K562 (cell line): ENCODE results near the gene ABCB4. TPM values are rescaled to one million over a fixed set of nuclear protein-coding genes. Genes with fewer than 3 reads are reported as not detected.
A peak's percentile ranks its signal among the peaks of the same experiment; 100 is the strongest.

Source experiments
- ATF1 ChIP-seq, 2 experiments: fragments of 450-650 bp in 1 of 2; IDR thresholded peaks; 2 replicates each; pipeline ENCODE4 v1.6.1; 2016; ENCODE audit warnings: missing compliant biosample characterization in 1 of 2, missing genetic modification characterization in 1 of 2
- BACH1 ChIP-seq: fragments of 200-800 bp; sonication (Bioruptor generic); IDR thresholded peaks from 2 replicates; pipeline ENCODE4 v1.6.1; 2016; ENCODE audit warnings: missing genetic modification characterization, missing compliant biosample characterization
- CBFA2T3 ChIP-seq: fragments of 450-650 bp; IDR thresholded peaks from 2 replicates; pipeline ENCODE4 v1.6.1; 2017
- KAT7 ChIP-seq: sonication (generic); formaldehyde crosslinking; IDR thresholded peaks from 2 replicates; pipeline ENCODE4 v1.8.0; 2022; ENCODE audit warnings: missing genetic modification reagents, mild to moderate bottlenecking, borderline replicate concordance
- MAFG ChIP-seq: fragments of 450-650 bp; conservative IDR thresholded peaks from 2 replicates; pipeline ENCODE4 v1.6.1; 2016; ENCODE audit warnings: missing genetic modification characterization, missing compliant biosample characterization
- MEIS2 ChIP-seq: fragments of 450-650 bp; IDR thresholded peaks from 2 replicates; pipeline ENCODE4 v1.6.1; 2014; ENCODE audit warnings: mild to moderate bottlenecking; ENCODE audit not compliant: partially characterized antibody
- NR4A1 ChIP-seq, 2 experiments: fragments of 250-450 bp in 1 of 2; fragments of 450-650 bp in 1 of 2; sonication (Bioruptor Pico) in 1 of 2; IDR thresholded peaks; 2 replicates each; pipeline versions ENCODE4 v1.4.0 to v1.6.1; 2016 to 2020; ENCODE audit warnings: mild to moderate bottlenecking in 2 of 2, missing compliant biosample characterization in 1 of 2, missing genetic modification characterization in 1 of 2, moderate library complexity in 1 of 2
- POLR2A ChIP-seq: fragments of 450-650 bp; conservative IDR thresholded peaks from 2 replicates; pipeline ENCODE4 v1.6.1; 2016
- RBFOX2 ChIP-seq: fragments of 200-400 bp; formaldehyde crosslinking; IDR thresholded peaks from 2 replicates; pipeline ENCODE4 v1.6.1; 2017; ENCODE audit warnings: low read depth, mild to moderate bottlenecking, low read length, moderate library complexity
- SUPT5H ChIP-seq: fragments of 450-650 bp; IDR thresholded peaks from 2 replicates; pipeline ENCODE4 v1.6.1; 2016
- ZBTB17 ChIP-seq: fragments of 450-650 bp; formaldehyde crosslinking; IDR thresholded peaks from 2 replicates; pipeline ENCODE4 v1.4.0; 2020; ENCODE audit warnings: mild to moderate bottlenecking
- ZNF197 ChIP-seq: fragments of 200-800 bp; sonication (Bioruptor generic); IDR thresholded peaks from 2 replicates; pipeline ENCODE4 v1.6.1; 2016; ENCODE audit warnings: low read depth, missing genetic modification characterization, missing compliant biosample characterization
- polyA plus RNA-seq, 8 experiments: library from polyadenylated mRNA; depleted of rRNA in 4 of 8; stranded (reverse) in 5 of 8; unstranded in 3 of 8; fragments of >200 nt; fragmentation: Nextera tagmentation in 2 of 8; fragmentation: Illumina TruSeq in 1 of 8; extraction: Ambion mirVana in 2 of 8; extraction: Trizol in 1 of 8; gene quantifications; 2 replicates each; pipeline versions ENCODE4 v1.2.1 to v1.2.3, GENCODE V29; 2011 to 2014; ENCODE audit warnings: inconsistent platforms in 1 of 8, missing spikeins in 1 of 8
- total RNA-seq, 7 experiments: library from RNA; depleted of rRNA in 6 of 7; stranded (reverse); fragments of >200 nt in 6 of 7; fragmentation: Illumina TruSeq in 2 of 7; extraction: Trizol in 2 of 7; gene quantifications; 2 replicates each; pipeline versions ENCODE4 v1.2.1 to v1.2.3, GENCODE V29; 2011 to 2021; ENCODE audit warnings: low replicate concordance in 1 of 7
- TF ChIP-seq, protein P1 (sequence below): sonication (generic); IDR thresholded peaks from 2 replicates; pipeline ENCODE4 v1.6.1; 2016
- TF ChIP-seq, protein P2 (sequence below): fragments of 250-450 bp; sonication (Bioruptor Pico); IDR thresholded peaks from 2 replicates; pipeline ENCODE4 v1.8.0; 2021; ENCODE audit warnings: moderate library complexity, mild to moderate bottlenecking, inconsistent platforms
- TF ChIP-seq, protein P3 (sequence below): fragments of 250-450 bp; sonication (Bioruptor Pico); IDR thresholded peaks from 2 replicates; pipeline ENCODE4 v1.9.0; 2021; ENCODE audit warnings: mild to moderate bottlenecking
- TF ChIP-seq, protein P4 (sequence below): fragments of 450-650 bp; formaldehyde crosslinking; IDR thresholded peaks from 2 replicates; pipeline ENCODE4 v1.4.0; 2022; ENCODE audit warnings: mild to moderate bottlenecking, moderate library complexity
- TF ChIP-seq, protein P5 (sequence below): fragments of 450-650 bp; IDR thresholded peaks from 2 replicates; pipeline ENCODE4 v1.6.1; 2017; ENCODE audit warnings: antibody characterized with exemption, mild to moderate bottlenecking
- TF ChIP-seq, protein P6 (sequence below): fragments of 450-650 bp; IDR thresholded peaks from 2 replicates; pipeline ENCODE4 v1.6.1; 2018; ENCODE audit not compliant: partially characterized antibody

The ABCB4 gene
- total and polyA plus RNA-seq, 9 of the 15 experiments (the other 6 are each of a cell fraction or from before 2014, with no cell fraction given), result 0.06 to 0.73 (median 0.40) TPM

DNA sequence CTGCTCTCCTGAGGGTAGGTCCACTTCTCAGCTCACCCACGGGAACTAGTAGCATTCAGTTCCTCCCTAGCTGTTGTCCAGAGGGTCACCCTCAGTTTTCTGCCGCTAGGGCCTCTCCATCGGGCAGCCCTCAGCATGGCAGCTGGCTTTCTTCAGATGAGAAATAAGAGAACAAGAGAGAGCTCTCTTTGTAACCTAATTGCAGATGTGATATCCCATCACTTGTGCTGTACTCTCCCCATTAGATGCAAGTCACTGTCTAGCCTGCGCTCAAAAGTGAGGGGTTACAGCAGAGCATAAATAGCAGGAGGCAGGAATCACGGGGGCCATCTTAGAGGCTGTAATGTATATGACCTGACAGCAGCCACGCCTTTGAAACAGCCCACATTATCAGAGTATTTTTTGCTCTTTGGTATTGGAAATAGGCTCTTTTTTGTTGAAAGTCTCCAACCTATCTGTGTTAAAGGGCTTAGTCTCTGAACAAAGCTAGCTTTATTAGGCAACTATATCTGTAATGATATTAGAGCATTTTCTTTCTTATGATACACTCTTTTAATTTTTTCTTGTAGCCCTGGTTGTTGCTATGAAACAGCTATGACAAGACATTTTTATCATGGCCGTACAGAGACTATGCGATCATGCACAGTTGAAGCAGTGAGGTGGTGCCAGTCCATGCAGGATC lies 84.3 kb downstream of the ABCB4 start (continued):
- TF ChIP-seq, protein P1, sequence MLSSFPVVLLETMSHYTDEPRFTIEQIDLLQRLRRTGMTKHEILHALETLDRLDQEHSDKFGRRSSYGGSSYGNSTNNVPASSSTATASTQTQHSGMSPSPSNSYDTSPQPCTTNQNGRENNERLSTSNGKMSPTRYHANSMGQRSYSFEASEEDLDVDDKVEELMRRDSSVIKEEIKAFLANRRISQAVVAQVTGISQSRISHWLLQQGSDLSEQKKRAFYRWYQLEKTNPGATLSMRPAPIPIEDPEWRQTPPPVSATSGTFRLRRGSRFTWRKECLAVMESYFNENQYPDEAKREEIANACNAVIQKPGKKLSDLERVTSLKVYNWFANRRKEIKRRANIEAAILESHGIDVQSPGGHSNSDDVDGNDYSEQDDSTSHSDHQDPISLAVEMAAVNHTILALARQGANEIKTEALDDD, result peak; percentile 58
- TF ChIP-seq POLR2A, result peak; percentile 64
- TF ChIP-seq SUPT5H, result 0 out of 2 replicates have a peak, but pooled peaks have one; percentile 38
- TF ChIP-seq MEIS2, result peak; percentile 57
- TF ChIP-seq, protein P2, sequence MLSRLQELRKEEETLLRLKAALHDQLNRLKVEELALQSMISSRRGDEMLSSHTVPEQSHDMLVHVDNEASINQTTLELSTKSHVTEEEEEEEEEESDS (CRISPR knock-in tag), result no peak
- TF ChIP-seq, protein P3, sequence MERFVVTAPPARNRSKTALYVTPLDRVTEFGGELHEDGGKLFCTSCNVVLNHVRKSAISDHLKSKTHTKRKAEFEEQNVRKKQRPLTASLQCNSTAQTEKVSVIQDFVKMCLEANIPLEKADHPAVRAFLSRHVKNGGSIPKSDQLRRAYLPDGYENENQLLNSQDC (CRISPR knock-in tag), result no peak
- TF ChIP-seq, protein P4, sequence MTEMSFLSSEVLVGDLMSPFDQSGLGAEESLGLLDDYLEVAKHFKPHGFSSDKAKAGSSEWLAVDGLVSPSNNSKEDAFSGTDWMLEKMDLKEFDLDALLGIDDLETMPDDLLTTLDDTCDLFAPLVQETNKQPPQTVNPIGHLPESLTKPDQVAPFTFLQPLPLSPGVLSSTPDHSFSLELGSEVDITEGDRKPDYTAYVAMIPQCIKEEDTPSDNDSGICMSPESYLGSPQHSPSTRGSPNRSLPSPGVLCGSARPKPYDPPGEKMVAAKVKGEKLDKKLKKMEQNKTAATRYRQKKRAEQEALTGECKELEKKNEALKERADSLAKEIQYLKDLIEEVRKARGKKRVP (CRISPR knock-in tag), result peak; percentile 41
- peak; percentile 81 for TF ChIP-seq BACH1 (tag)
- TF ChIP-seq, protein P5, sequence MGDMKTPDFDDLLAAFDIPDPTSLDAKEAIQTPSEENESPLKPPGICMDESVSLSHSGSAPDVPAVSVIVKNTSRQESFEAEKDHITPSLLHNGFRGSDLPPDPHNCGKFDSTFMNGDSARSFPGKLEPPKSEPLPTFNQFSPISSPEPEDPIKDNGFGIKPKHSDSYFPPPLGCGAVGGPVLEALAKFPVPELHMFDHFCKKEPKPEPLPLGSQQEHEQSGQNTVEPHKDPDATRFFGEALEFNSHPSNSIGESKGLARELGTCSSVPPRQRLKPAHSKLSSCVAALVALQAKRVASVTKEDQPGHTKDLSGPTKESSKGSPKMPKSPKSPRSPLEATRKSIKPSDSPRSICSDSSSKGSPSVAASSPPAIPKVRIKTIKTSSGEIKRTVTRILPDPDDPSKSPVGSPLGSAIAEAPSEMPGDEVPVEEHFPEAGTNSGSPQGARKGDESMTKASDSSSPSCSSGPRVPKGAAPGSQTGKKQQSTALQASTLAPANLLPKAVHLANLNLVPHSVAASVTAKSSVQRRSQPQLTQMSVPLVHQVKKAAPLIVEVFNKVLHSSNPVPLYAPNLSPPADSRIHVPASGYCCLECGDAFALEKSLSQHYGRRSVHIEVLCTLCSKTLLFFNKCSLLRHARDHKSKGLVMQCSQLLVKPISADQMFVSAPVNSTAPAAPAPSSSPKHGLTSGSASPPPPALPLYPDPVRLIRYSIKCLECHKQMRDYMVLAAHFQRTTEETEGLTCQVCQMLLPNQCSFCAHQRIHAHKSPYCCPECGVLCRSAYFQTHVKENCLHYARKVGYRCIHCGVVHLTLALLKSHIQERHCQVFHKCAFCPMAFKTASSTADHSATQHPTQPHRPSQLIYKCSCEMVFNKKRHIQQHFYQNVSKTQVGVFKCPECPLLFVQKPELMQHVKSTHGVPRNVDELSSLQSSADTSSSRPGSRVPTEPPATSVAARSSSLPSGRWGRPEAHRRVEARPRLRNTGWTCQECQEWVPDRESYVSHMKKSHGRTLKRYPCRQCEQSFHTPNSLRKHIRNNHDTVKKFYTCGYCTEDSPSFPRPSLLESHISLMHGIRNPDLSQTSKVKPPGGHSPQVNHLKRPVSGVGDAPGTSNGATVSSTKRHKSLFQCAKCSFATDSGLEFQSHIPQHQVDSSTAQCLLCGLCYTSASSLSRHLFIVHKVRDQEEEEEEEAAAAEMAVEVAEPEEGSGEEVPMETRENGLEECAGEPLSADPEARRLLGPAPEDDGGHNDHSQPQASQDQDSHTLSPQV, result peak; percentile 86
- 0 out of 2 replicates have a peak, but pooled peaks have one; percentile 3 for TF ChIP-seq CBFA2T3
- peak; percentile 70; the same call in 1 of the 2 replicates for TF ChIP-seq ZNF197
- no peak for TF ChIP-seq NR4A1 (CRISPR knock-in tag; IDR thresholded peaks at IDR 0.05)
- peak; percentile 89 for TF ChIP-seq NR4A1 (tag; IDR thresholded peaks at IDR 0.05)
- TF ChIP-seq ATF1 (CRISPR knock-in tag; IDR thresholded peaks at IDR 0.05), result no peak
- TF ChIP-seq ATF1 (tag; IDR thresholded peaks at IDR 0.05), result peak; percentile 66
- 0 out of 2 replicates have a peak, but pooled peaks have one; percentile 54 for TF ChIP-seq ZBTB17 (CRISPR knock-in tag)
- TF ChIP-seq MAFG (tag), result peak; percentile 82
- TF ChIP-seq RBFOX2, result peak; percentile 21; the same call in 1 of the 2 replicates
- TF ChIP-seq, protein P6, sequence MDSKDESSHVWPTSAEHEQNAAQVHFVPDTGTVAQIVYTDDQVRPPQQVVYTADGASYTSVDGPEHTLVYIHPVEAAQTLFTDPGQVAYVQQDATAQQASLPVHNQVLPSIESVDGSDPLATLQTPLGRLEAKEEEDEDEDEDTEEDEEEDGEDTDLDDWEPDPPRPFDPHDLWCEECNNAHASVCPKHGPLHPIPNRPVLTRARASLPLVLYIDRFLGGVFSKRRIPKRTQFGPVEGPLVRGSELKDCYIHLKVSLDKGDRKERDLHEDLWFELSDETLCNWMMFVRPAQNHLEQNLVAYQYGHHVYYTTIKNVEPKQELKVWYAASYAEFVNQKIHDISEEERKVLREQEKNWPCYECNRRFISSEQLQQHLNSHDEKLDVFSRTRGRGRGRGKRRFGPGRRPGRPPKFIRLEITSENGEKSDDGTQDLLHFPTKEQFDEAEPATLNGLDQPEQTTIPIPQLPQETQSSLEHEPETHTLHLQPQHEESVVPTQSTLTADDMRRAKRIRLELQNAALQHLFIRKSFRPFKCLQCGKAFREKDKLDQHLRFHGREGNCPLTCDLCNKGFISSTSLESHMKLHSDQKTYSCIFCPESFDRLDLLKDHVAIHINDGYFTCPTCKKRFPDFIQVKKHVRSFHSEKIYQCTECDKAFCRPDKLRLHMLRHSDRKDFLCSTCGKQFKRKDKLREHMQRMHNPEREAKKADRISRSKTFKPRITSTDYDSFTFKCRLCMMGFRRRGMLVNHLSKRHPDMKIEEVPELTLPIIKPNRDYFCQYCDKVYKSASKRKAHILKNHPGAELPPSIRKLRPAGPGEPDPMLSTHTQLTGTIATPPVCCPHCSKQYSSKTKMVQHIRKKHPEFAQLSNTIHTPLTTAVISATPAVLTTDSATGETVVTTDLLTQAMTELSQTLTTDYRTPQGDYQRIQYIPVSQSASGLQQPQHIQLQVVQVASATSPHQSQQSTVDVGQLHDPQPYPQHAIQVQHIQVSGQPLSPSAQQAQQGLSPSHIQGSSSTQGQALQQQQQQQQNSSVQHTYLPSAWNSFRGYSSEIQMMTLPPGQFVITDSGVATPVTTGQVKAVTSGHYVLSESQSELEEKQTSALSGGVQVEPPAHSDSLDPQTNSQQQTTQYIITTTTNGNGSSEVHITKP, result peak; percentile 24
- no peak for TF ChIP-seq KAT7 (CRISPR knock-in tag)
